Measurements from ENCODE around the gene HOXB9.

HOXB9 gene

GRCh38 chr17:48597778-48598631, 28.2 kb downstream of the HOXB9 start:
- peak; percentile 66 for DNase-seq (ENCODE audit: low read depth, low spot score)

- DNase-seq (ENCODE audit: low read depth, low spot score), result no peak
These were observed 28.7 kb downstream of the HOXB9 start for GRCh38 chr17:48597528-48597777.

GRCh38 chr17:48596735-48597527, 29.2 kb downstream of the HOXB9 start:
- no peak for DNase-seq (ENCODE audit: low read depth, low spot score)

GRCh38 chr17:48596000-48596734, 30.0 kb downstream of the HOXB9 start:
- DNase-seq (ENCODE audit: low read depth, low spot score), result no peak

GRCh38 chr17:48595278-48595999, 30.7 kb downstream of the HOXB9 start:
- no peak for DNase-seq (ENCODE audit: low read depth, low spot score)

- DNase-seq (ENCODE audit: low read depth, low spot score), result no peak
These were observed 31.4 kb downstream of the HOXB9 start for GRCh38 chr17:48594538-48595277.

- DNase-seq (ENCODE audit: low read depth, low spot score), result peak; percentile 95
These were observed 32.2 kb downstream of the HOXB9 start for GRCh38 chr17:48593840-48594537.

GRCh38 chr17:48593126-48593829, 32.9 kb downstream of the HOXB9 start, which contains the start of gene HOXB5:
Gene HOXB5 (minus strand): TSS chr17:48593779. CDS start chr17:48593682, 97 bp downstream.
- DNase-seq (ENCODE audit: low read depth, low spot score), result peak; percentile 70

- DNase-seq (ENCODE audit: low read depth, low spot score), result no peak
These were observed 33.6 kb downstream of the HOXB9 start for GRCh38 chr17:48592577-48592976.

- no peak for DNase-seq (ENCODE audit: low read depth, low spot score)
These were observed 34.1 kb downstream of the HOXB9 start for GRCh38 chr17:48592057-48592514.

- no peak for DNase-seq (ENCODE audit: low read depth, low spot score)
These were observed 34.7 kb downstream of the HOXB9 start for GRCh38 chr17:48591255-48592056.

- DNase-seq (ENCODE audit: low read depth, low spot score), result no peak
These were observed 35.5 kb downstream of the HOXB9 start for GRCh38 chr17:48590607-48591161.

GRCh38 chr17:48589831-48590606, 36.1 kb downstream of the HOXB9 start, which contains the start of gene HOXB3:
Gene HOXB3 (minus strand): TSS chr17:48590241. CDS start chr17:48552474, 37,767 bp downstream.
- DNase-seq (ENCODE audit: low read depth, low spot score), result no peak

- no peak for DNase-seq (ENCODE audit: low read depth, low spot score)
These were observed 36.9 kb downstream of the HOXB9 start for GRCh38 chr17:48589060-48589830.

- DNase-seq (ENCODE audit: low read depth, low spot score), result no peak
These were observed 37.6 kb downstream of the HOXB9 start for GRCh38 chr17:48588528-48588927.

- no peak for DNase-seq (ENCODE audit: low read depth, low spot score)
These were observed 38.1 kb downstream of the HOXB9 start for GRCh38 chr17:48588074-48588415.

Measured in astrocyte of the hippocampus (primary cell).